Activated CD4-positive, CD25-positive, alpha-beta regulatory T cell treated with anti-CD3 and anti-CD28 coated beads, Interleukin-2, amount 50 U/mL, for 16 hours (primary cell): Measurements from ENCODE around the gene LBR.

ENCODE experiments used
- DNase-seq: peaks from one replicate; pipeline ENCODE4 v3.0.0-alpha.2; 2020; ENCODE audit warnings: low read depth, low spot score

The LBR gene

GRCh38 chr1:225464851-225465792 is 37.3 kb upstream of the LBR start:
- no peak for DNase-seq

- no peak for DNase-seq
Observed at GRCh38 chr1:225462714-225463574, 35.1 kb upstream of the LBR start.

DNA sequence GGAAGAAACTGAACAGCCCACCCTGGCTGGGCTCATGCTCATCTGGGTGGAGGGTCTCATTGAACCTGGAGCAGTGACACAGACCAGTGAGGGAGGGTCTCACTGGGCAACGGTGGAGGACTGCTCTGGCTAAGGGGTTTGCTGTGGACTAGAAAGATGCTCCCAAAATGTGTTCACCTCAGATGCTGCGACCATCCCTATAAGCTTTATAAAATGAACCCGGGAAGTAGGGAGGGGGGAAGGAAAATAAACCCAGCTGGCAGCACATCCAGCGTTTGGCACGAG is 34.5 kb upstream of the LBR start:
- no peak for DNase-seq

GRCh38 chr1:225461533-225462428 is 33.9 kb upstream of the LBR start:
- no peak for DNase-seq

DNA sequence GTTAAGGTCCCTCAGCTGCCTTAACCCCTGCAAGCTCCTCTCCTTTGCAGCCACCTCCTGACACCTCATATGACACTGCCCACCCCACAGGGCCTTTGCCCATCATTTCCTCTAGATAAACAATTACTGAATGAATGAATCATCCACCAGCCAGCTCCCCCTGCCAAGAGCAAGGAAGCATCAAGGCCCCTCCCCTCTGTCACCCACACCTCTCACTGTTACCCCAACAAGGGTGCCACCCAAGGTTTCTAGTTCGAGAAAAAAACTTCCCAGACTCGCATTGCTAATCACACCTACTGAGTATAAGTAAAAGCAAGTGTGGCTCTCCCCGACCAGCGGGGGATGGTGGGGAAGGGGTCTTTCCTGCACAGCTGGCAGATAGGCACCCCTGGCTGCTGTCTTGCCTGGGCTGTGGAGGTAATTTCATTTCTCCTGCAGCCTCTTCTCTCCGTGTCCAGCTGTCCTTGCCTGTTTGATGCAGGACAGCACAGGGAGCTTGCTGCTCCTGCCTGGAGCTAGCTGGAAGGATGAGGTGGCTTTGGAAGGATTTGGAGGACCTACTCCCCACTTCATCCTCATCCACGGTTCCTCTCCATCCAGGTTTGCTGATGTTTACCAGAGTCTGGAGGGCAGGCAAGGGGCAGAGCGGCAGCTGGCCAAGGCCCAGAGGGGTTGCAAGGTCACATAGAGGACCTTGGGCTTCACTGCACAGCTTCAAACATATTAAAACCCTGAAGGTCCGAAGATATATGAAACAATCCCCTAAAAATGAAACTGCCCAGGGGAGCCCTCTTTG is 33.1 kb upstream of the LBR start:
- no peak for DNase-seq

DNA sequence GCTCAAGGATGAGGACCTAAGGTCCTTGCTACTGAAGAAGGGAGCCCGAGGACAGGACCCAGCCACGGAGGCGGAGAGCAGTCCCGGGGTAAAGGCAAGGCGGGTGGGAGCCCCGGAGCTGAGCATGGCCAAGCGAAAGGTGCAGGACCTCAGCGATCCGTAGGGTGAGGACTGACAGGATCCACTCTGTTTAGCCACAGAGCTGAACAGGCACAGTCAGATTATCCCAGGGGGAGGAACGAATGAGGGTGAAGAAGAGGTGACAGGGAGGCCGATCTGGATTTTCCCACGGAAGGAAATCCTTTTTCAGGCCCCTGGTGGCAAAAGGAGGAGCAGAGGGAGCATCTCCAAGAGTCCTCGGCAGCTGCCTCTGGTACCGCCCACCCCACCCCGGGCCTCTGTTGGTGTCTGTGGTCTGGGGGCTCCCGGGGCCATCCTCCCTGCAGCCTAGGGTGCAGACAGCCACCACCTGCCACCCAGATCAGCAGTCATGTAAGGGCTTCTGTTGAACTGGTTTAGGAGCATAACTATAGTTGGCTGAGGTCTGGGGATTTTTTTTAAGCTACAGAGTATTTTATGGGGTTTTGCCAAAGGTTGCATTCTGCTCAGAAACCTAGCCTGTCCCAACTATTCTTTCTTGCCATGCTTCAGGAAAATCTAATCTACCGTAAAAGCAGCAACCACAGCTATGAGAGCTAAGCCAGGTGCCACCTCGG is 32.3 kb upstream of the LBR start:
- DNase-seq: no peak

- DNase-seq: no peak
Observed at GRCh38 chr1:225458222-225458631, 30.4 kb upstream of the LBR start.

DNA sequence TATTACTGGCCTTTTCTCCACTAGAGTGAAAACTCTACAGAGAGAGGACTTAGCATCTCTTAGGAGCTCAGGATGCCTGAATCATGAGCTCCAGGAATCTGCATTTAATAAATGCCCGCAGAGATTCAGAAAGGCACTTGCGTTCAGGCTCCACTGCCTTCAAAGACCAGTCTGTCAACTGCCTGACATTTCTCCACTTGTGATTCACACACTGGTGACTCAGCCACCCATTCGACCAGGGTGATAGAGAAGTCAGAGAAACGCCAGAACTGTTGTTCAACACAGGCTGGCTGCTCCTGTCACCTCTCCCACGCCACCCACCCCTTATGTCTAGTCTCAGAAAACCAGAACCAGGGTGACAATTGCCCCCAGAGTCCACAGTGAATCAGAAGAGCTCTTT is 26.9 kb upstream of the LBR start:
- peak; percentile 49 for DNase-seq

- no peak for DNase-seq
Observed at GRCh38 chr1:225453797-225454648, 26.2 kb upstream of the LBR start.

GRCh38 chr1:225451840-225452515 is 24.1 kb upstream of the LBR start:
- no peak for DNase-seq

DNA sequence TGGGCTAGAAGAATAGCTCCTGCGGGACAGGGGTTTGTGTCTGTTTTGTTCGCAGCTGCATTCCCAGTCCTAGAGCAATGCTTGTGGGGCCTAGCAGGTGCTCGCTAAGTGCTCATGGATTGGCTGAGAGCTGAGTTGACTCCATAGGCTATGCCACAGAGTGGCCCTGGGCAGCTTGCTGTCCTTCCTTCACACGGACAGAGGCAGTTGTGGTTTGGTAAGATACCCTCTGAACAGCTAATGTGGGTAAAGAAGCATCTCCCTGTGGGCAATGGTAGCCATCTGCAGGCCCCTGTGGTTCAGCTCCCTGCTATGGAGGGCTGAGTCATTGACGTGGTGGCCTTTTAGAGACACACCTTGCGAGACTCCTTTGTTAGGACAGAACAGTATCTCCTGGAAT is 23.5 kb upstream of the LBR start:
- no peak for DNase-seq

DNA sequence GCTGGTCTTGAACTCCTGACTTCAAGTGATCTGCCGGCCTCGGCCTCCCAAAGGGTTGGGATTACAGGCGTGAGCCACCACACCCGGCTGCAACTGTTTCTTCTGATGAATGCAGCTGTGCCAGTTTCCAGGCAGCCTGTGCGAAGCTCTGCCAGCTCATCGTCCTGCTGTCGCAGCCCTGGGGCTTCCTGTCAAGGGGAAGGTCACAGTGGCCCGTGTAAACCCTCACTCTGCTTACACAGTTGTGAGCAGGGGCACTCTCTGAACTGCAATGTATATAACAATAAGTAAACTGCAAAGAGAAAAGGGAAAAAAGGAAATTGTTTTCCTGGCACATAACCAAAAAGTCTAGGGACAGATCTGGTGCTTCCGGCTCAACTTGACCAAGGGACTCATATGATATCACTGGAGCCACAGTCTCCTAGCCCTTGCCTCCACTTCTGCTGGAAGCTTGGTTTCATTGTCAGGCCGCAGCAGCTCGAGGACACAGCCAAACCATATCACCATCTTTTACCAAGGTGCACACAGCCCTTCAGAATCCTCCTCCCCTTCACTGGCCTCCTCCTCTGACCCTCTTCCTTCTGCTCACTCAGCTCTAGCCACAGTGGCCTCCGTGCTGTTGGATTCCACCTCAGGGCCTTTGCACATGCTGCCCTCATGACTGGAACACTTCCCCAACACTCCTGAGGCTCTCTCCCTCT is 22.8 kb upstream of the LBR start:
- DNase-seq: no peak

- no peak for DNase-seq
Observed at GRCh38 chr1:225449774-225450173, 21.9 kb upstream of the LBR start.

- DNase-seq: no peak
Observed at GRCh38 chr1:225449261-225449660, 21.4 kb upstream of the LBR start.

- no peak for DNase-seq
Observed at GRCh38 chr1:225448146-225448805, 20.4 kb upstream of the LBR start.

GRCh38 chr1:225447650-225448089 is 19.8 kb upstream of the LBR start:
- no peak for DNase-seq

DNA sequence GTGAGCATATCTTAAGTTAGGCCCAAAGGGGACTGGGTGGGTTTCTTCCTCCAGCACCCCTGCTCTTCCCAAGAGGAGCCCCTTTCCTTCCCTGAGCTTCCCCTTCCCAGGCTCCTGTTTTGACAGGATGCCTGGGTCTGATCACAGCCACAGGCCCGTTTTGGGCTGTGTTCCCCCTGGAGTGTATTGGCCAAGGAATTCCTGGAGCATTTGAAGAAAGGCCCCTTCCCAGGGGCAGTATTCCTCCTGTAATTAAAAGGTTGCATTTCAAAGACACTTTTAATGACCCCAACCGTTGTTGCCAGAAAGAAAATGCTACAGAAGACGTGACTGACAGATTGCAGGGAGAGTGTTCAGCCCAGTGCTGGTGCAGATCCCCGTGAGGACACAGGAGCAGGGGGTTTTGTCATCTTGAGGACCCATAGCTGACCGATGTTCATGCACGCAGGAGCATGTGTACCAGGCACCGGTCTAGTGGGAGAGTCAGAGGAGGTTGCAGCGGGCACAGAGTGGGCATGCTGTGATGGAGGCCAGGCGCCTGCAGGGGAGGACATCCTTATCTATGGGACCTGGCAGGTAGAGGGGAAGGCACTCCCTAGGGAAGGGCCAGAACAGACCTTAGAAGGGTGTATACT is 19.3 kb upstream of the LBR start:
- DNase-seq: no peak
